Activated CD8-positive, alpha-beta memory T cell treated with anti-CD3 and anti-CD28 coated beads for 36 hours (primary cell): ENCODE data around the gene KIF4A. TPM values are rescaled to one million over a fixed set of nuclear protein-coding genes. Genes with fewer than 3 reads are reported as not detected.

Experiments used
- CTCF ChIA-PET: fragments of 350-600 bp; sonication (Branson Sonifier 250); formaldehyde crosslinking; loops from one replicate; lab custom pipeline; 2021; ENCODE audit warnings: antibody characterized with exemption; lab: Charles Lee
- POLR2A ChIA-PET: fragments of 350-600 bp; sonication (Branson Sonifier 250); formaldehyde crosslinking; loops from one replicate; lab custom pipeline; 2021; ENCODE audit warnings: antibody characterized with exemption; lab: Charles Lee
- total RNA-seq, 2 experiments: library from RNA; stranded (reverse); gene quantifications; one replicate each; pipeline ENCODE4 v1.2.3, GENCODE V29; 2021

Gene KIF4A
- total RNA-seq, 2 experiments from 2014 or later = 18.7 to 19.7 TPM

DNA sequence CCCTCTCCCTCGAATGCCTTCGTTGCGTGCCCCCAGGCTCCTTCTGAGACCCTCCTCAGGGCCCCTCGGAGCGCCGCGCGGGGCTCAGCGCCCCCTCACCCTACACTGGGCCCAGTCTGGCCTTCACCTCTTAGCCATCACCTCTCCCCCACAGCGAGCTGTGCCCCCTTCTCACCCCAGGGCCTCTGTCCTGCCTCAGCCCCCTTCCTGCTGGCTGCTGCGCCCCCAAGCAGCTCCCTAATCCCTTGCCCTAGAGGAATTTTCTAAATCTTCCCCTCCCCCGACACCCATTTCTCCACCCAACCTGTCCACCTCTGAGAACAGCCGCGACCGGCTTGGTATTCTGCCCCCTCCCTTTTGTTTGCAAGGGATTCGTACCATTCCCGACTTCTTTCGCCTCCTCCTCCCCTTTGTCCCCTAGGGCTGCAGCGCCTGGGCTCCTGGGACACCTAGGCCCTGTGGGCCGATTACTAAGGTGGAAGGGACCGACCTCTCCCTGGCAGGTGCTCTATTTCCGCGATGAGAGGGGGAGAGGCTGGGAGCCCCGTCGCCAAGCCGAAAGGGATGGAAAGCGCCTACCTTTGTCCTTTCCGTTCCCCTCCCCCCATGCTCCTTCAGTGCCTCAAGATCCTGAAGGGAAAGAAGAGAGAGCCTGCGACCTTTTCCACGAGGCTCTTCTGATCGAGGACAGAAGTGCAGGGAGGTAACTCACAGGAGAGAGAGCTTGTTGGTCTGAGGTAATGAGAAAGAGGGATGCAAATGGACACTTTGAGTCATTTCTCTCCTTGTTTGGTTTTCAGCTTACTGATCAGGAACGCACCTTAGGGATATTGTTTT, 165.7 kb downstream of the KIF4A start:
- POLR2A ChIA-PET = interaction anchor here (0.6 to 1.0 kb wide), 2 partner anchors 22 to 379 kb away, joined by 3 read pairs; no protein-coding TSS in a partner anchor
- CTCF ChIA-PET = no interaction called here

GRCh38 chrX:70456256-70456655, 166.4 kb downstream of the KIF4A start:
- CTCF ChIA-PET = no interaction called here
- POLR2A ChIA-PET = no interaction called here

DNA sequence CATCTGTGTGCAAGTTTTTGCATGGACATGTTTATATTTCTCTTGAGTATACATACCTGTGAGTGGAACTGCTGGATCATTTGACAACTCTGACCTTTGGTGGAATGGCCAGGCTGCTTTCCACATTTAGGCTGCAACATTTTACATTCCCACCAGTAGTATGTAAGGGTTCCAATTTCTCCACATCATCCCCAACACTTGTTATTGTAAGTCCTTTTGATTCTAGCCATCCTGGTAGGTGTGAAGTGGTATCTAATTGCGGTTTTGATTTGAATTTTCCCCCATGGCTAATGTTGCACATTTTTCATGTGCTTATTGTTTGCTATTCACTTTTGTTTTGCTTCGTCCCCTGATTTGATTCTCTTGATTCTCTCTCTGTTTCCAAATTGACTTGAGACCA, 171.1 kb downstream of the KIF4A start:
- CTCF ChIA-PET = no interaction called here
- POLR2A ChIA-PET = no interaction called here

DNA sequence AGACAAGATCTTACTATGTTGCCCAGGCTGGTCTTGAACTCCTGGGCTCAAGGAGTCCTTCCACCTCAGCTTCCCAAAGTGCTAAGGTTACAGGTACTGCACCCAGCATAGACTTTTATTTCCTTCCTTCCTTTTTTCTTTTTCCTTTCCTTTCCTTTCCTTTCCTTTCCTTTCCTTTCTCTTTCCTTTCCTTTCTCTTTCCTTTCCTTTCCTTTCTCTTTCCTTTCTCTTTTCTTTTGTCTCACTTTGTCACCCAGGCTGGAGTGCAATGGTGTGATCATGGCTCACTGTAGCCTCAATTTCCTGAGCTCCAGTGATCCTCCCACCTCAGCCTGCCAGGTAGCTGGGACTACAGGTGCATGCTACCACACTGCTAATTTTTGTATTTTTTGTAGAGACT, 174.1 kb downstream of the KIF4A start:
- ChIA-PET POLR2A (no interaction called here), CTCF (no interaction called here)

- ChIA-PET CTCF (no interaction called here), POLR2A (no interaction called here)
These were observed 177.1 kb downstream of the KIF4A start for GRCh38 chrX:70466968-70467367.

GRCh38 chrX:70468709-70469108, 178.8 kb downstream of the KIF4A start:
- POLR2A ChIA-PET = no interaction called here
- CTCF ChIA-PET = no interaction called here

Other genes with a start within 250 kb of the KIF4A start
- not detected for gene AWAT2, start 240.2 kb upstream of the KIF4A start, total RNA-seq
- not detected for gene OTUD6A, start 227.6 kb upstream of the KIF4A start, total RNA-seq
- 10 to 100 TPM; 31.4 to 32.1 TPM for gene IGBP1, start 156.7 kb upstream of the KIF4A start, total RNA-seq
- not detected for gene DGAT2L6, start 112.6 kb upstream of the KIF4A start, total RNA-seq
- not detected for gene AWAT1, start 55.4 kb upstream of the KIF4A start, total RNA-seq
- gene P2RY4, start 29.9 kb upstream of the KIF4A start, total RNA-seq = under 1 TPM in 1 of 2 experiments, not detected in 1; 0.34 TPM
- not detected for gene ARR3, start 21.8 kb upstream of the KIF4A start, total RNA-seq
- gene RAB41, start 7.9 kb upstream of the KIF4A start, total RNA-seq = not detected
- gene PDZD11, start 177 bp upstream of the KIF4A start, total RNA-seq = 10 to 100 TPM; 27.0 to 28.0 TPM
- gene GDPD2, start 133.2 kb downstream of the KIF4A start, total RNA-seq = not detected
- 10 to 100 TPM; 35.1 to 39.0 TPM for gene DLG3, start 154.7 kb downstream of the KIF4A start, total RNA-seq